Hepatocyte (in vitro differentiated cells): ENCODE measurements around the gene AMHR2.

Experiments used
- CTCF ChIP-seq: fragments of 200-600 bp; sonication (generic); IDR thresholded peaks from 2 replicates; pipeline ENCODE4 v1.5.1; 2016; ENCODE audit warnings: antibody characterized with exemption, mild to moderate bottlenecking; ENCODE audit not compliant: poor library complexity
- EZH2 ChIP-seq: fragments of 200-600 bp; sonication (generic); IDR thresholded peaks from 2 replicates; pipeline ENCODE4 v1.6.1; 2016; ENCODE audit warnings: antibody characterized with exemption, mild to moderate bottlenecking, borderline replicate concordance
- EZH2phosphoT487 ChIP-seq: fragments of 200-600 bp; sonication (generic); IDR thresholded peaks from one replicate; pipeline ENCODE4 v1.6.1; 2018; ENCODE audit warnings: antibody characterized with exemption, mild to moderate bottlenecking, low read depth, moderate library complexity; ENCODE audit not compliant: unreplicated experiment, severe bottlenecking

DNA sequence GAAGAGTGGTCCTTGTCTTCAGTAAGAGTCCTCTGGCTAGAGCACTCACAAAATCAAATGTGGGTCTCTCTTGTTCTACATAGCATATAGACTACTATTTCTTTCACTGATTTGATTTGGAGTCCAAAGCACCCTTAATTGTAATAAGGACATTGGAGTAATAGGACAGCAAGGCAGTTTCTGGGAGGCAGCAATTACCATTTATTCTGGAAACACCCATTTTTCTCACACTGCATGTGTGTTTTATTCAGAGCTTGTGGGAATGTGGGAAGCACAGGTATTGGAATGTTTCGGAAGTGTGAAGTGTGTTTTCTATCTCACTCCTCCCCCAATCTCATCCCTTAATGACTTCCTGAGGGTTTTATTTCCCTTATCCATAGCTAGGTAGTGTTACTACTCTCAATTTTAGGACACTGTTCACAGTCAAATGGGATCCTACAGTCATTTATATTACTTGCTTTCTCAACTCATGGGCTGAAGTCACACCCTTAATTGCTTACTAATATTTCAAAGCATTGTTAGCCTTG is 48.5 kb downstream of the AMHR2 start:
- no peak for TF ChIP-seq CTCF
- no peak for TF ChIP-seq EZH2
- TF ChIP-seq EZH2phosphoT487 = no peak
